Stimulated activated CD4-positive, alpha-beta T cell treated with anti-CD3 and anti-CD28 coated beads, Interleukin-2, amount 100 ng/mL, for 24 hours (primary cell): ENCODE results near the gene UQCC2.

ENCODE experiments used
- DNase-seq, 2 donors: peaks; one replicate each; pipeline ENCODE4 v3.0.0-alpha.2; 2020

UQCC2 gene

GRCh38 chr6:33671744-33672072 is 39.8 kb downstream of the UQCC2 start:
- DNase-seq, result no peak

GRCh38 chr6:33670971-33671743 is 40.3 kb downstream of the UQCC2 start:
- DNase-seq, result no peak

- DNase-seq, result no peak
Measured at GRCh38 chr6:33670086-33670660, 41.3 kb downstream of the UQCC2 start.

- DNase-seq, result peak; percentile 49 to 54
Measured at GRCh38 chr6:33668914-33669313, 42.6 kb downstream of the UQCC2 start.

GRCh38 chr6:33668328-33668727 is 43.2 kb downstream of the UQCC2 start:
- DNase-seq, result no peak

GRCh38 chr6:33667776-33668175 is 43.7 kb downstream of the UQCC2 start:
- no peak for DNase-seq

- no peak for DNase-seq
Measured at GRCh38 chr6:33667072-33667471, 44.4 kb downstream of the UQCC2 start.

- no peak for DNase-seq
Measured at GRCh38 chr6:33665957-33666356, 45.5 kb downstream of the UQCC2 start.

- DNase-seq, result no peak
Measured at GRCh38 chr6:33664506-33665057, 46.9 kb downstream of the UQCC2 start.

- no peak for DNase-seq
Measured at GRCh38 chr6:33663727-33664449, 47.6 kb downstream of the UQCC2 start.

GRCh38 chr6:33663028-33663427 is 48.5 kb downstream of the UQCC2 start:
- no peak for DNase-seq

GRCh38 chr6:33662318-33662717 is 49.2 kb downstream of the UQCC2 start:
- no peak for DNase-seq

- no peak for DNase-seq
Measured at GRCh38 chr6:33661106-33661838, 50.2 kb downstream of the UQCC2 start.

GRCh38 chr6:33659986-33660385 is 51.5 kb downstream of the UQCC2 start:
- DNase-seq, result no peak

GRCh38 chr6:33658982-33659689 is 52.4 kb downstream of the UQCC2 start:
- DNase-seq, result no peak

GRCh38 chr6:33656844-33657243 is 54.7 kb downstream of the UQCC2 start:
- DNase-seq, result no peak

- DNase-seq, result no peak
Measured at GRCh38 chr6:33654831-33655554, 56.5 kb downstream of the UQCC2 start.

GRCh38 chr6:33652002-33652401 is 59.5 kb downstream of the UQCC2 start:
- no peak for DNase-seq

- DNase-seq, result no peak
Measured at GRCh38 chr6:33651403-33651802, 60.1 kb downstream of the UQCC2 start.
